Transverse colon (tissue), 4 donors: ENCODE data around the gene KLK3. TPM values are rescaled to one million over a fixed set of nuclear protein-coding genes. Genes with fewer than 3 reads are reported as not detected.

ENCODE experiments used
- DNase-seq: peaks from one replicate; pipeline ENCODE4 v3.0.0-alpha.2; 2019
- H3K27ac ChIP-seq, 4 donors: fragments of 200-600 bp; sonication (generic); 2 replicates each; pipeline ENCODE4 v1.5.1; 2016 to 2018; ENCODE audit warnings: inconsistent platforms in 4 of 4
- H3K27me3 ChIP-seq: fragments of 200-600 bp; sonication (generic); 2 replicates; pipeline ENCODE4 v1.5.1; 2017; ENCODE audit warnings: inconsistent platforms
- H3K36me3 ChIP-seq, 4 donors: fragments of 200-600 bp; sonication (generic); 2 replicates each; pipeline ENCODE4 v1.5.1; 2017 to 2019; ENCODE audit warnings: inconsistent platforms in 4 of 4
- H3K4me1 ChIP-seq, 4 donors: fragments of 200-600 bp; sonication (generic); 2 replicates each; pipeline ENCODE4 v1.5.1; 2017 to 2020; ENCODE audit warnings: inconsistent platforms in 4 of 4
- H3K4me3 ChIP-seq, 4 donors: fragments of 200-600 bp; sonication (generic); 1 replicate in 1 of 4; 2 replicates in 3 of 4; pipeline versions ENCODE4 v1.5.1 to v1.6.1; 2017 to 2019; ENCODE audit warnings: inconsistent platforms in 4 of 4
- H3K9me3 ChIP-seq, 2 donors: fragments of 200-600 bp; sonication (generic); 2 replicates each; pipeline ENCODE4 v1.5.1; 2017 to 2019; ENCODE audit warnings: inconsistent platforms in 2 of 2
- EP300 ChIP-seq: sonication (generic); formaldehyde crosslinking; IDR thresholded peaks from one replicate; pipeline ENCODE4 v1.6.1; 2017; ENCODE audit warnings: antibody characterized with exemption, low read depth
- POLR2A ChIP-seq: fragments of 450-650 bp; IDR thresholded peaks from one replicate; pipeline ENCODE4 v1.6.1; 2016; ENCODE audit warnings: antibody characterized with exemption, mild to moderate bottlenecking, moderate library complexity
- POLR2AphosphoS5 ChIP-seq, 3 donors: sonication (generic); formaldehyde crosslinking; IDR thresholded peaks; one replicate each; pipeline ENCODE4 v1.6.1; 2016; ENCODE audit warnings: antibody characterized with exemption in 3 of 3
- WGBS, 2 donors: methylation state at CpG; one replicate each; pipeline ENCODE4 v1.1.5; 2018; ENCODE audit warnings: low coverage in 1 of 2; 5-methylcytosine and 5-hydroxymethylcytosine counted together
- in situ Hi-C, 4 donors: fragments of 200-750 bp; cut with MboI; loops; one replicate each; pipeline versions ENCODE4 v1.15.0 to v1.15.1; 2017; ENCODE audit warnings: low sequenced_read_pairs in 3 of 4, low pct_ligation_motif_present in 1 of 4, low pct_unique_long_range_greater_than_20kb in 1 of 4
- intact Hi-C: fragments of 100-400 bp; cut with DNase I; formaldehyde crosslinking; loops from one replicate; pipeline ENCODE4 v1.15.1; 2023; ENCODE audit warnings: low total_unique reads
- total RNA-seq, 4 donors: library from RNA; depleted of rRNA; stranded (reverse); fragments of >200 nt; gene quantifications; one replicate each; pipeline ENCODE4 v1.1.0, GENCODE V29; 2016
- TF ChIP-seq, protein P1 (sequence below), 5 experiments: fragments of 200-600 bp in 3 of 5; fragments of 450-650 bp in 2 of 5; sonication (generic) in 3 of 5; IDR thresholded peaks; 1 replicate in 2 of 5; 2 replicates in 3 of 5; pipeline ENCODE4 v1.5.1; 2016 to 2017; ENCODE audit warnings: antibody characterized with exemption in 5 of 5, inconsistent platforms in 3 of 5, mild to moderate bottlenecking in 2 of 5, moderate library complexity in 1 of 5

KLK3 gene
- total RNA-seq, 4 donors from 2014 or later, result 2.9 to 66.9 (median 4.9) TPM

DNA sequence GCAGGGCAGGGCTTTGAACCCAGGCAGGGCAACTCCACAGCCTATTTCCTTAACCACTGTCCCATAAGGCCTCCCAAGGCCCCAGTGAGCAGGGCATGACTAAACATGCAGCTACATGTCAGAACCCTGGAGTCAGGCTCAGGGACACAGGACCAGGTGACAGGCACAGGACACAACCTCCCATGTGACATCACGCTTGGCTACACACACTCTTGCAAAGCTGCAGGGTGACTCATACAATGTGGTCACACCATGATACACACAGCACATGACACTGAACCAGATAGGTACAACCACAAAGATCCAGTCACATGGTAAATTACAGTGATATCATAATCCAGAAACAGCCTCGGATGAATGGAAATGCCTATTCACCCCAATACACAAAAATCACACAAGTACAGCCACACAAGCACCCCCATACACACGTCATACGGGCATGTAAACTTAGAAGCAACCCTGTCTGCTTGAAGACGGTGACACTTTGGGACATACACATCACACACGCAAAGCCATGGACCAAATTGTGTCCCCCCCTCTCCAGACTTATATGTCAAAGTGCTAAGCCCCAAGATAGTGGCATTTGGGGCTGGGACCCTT lies 42.0 kb downstream of the KLK3 start:
- intact Hi-C loops (no loop called here), in situ Hi-C loops (no loop called here)
- whole genome bisulfite sequencing, 2 donors, result 64% methylated on average over 6 of the region's 6 CpGs; no CpG with 5 or more reads in 1 of the 2 donors
- no peaks in the 10 kb centered on the region for H3K9me3 ChIP-seq
- no peaks in the 10 kb centered on the region for H3K36me3 ChIP-seq
- no peaks in the 10 kb centered on the region for H3K4me1 ChIP-seq
- no peak for TF ChIP-seq POLR2AphosphoS5 (IDR thresholded peaks at IDR 0.05)
- no peak for TF ChIP-seq POLR2A
- TF ChIP-seq, protein P1, sequence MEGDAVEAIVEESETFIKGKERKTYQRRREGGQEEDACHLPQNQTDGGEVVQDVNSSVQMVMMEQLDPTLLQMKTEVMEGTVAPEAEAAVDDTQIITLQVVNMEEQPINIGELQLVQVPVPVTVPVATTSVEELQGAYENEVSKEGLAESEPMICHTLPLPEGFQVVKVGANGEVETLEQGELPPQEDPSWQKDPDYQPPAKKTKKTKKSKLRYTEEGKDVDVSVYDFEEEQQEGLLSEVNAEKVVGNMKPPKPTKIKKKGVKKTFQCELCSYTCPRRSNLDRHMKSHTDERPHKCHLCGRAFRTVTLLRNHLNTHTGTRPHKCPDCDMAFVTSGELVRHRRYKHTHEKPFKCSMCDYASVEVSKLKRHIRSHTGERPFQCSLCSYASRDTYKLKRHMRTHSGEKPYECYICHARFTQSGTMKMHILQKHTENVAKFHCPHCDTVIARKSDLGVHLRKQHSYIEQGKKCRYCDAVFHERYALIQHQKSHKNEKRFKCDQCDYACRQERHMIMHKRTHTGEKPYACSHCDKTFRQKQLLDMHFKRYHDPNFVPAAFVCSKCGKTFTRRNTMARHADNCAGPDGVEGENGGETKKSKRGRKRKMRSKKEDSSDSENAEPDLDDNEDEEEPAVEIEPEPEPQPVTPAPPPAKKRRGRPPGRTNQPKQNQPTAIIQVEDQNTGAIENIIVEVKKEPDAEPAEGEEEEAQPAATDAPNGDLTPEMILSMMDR (IDR thresholded peaks at IDR 0.05), result no peak
- no peak for TF ChIP-seq EP300
- no peak overlapping the region for H3K27ac ChIP-seq
- H3K27me3 ChIP-seq, result peaks cover 8% of the 10 kb centered on the region
- no peak for DNase-seq
- H3K4me3 ChIP-seq, result no peak overlapping the region

DNA sequence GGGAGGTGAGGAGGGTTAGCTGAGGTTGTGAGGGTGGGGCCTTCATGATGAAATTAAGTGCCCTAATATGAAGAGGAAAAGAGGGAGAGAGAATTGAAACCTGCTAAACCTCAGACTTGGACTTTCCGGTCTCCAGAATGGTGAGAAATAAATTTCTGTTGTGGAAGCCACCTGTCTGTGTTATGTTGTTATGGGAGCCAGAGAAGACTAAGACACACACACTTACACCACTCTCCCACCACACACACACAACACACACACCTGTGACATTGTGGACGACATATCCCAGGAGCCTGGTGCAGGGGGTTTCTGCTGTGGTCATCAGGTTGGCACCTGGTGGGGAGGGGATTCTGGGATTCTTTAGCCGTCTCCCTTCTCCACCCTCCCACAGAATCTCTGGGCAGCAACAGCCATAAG lies 42.5 kb downstream of the KLK3 start:
- TF ChIP-seq POLR2AphosphoS5 (IDR thresholded peaks at IDR 0.05) (no peak), EP300 (no peak), POLR2A (no peak)
- TF ChIP-seq, protein P1 (IDR thresholded peaks at IDR 0.05), result no peak
- intact Hi-C loops, result no loop called here
- Histone ChIP-seq H3K4me1 (no peaks in the 10 kb centered on the region), H3K27ac (no peak overlapping the region), H3K27me3 (peaks cover 8% of the 10 kb centered on the region), H3K9me3 (no peaks in the 10 kb centered on the region), H3K4me3 (no peak overlapping the region), H3K36me3 (no peaks in the 10 kb centered on the region)
- in situ Hi-C loops, result no loop called here
- DNase-seq, result no peak
- WGBS, 2 donors, result 59 to 60% methylated on average over 1 to 3 of the region's 3 CpGs

DNA sequence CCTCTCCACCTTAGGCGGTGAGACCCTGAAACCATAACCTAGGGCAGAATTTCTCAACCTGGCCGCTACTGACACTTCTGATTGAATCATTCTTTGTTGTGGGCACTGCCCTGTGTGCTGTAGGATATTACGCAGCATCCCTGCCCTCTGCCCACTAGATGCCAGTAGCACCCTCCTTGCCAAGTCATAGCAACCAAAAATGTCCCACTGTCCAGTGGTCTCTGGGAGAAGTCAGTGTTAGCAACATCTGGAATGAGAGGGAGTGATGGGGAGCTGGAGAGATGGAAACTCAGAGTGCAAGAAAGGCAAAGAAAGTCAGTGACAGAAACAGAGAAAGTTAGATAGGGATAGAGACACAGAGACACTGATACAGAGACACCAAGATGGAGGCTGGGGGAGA lies 42.9 kb downstream of the KLK3 start:
- H3K9me3 ChIP-seq, result no peaks in the 10 kb centered on the region
- intact Hi-C loops (no loop called here), in situ Hi-C loops (no loop called here)
- peaks cover 8% of the 10 kb centered on the region for H3K27me3 ChIP-seq
- 79% methylated on average over 3 of the region's 3 CpGs; no CpG with 5 or more reads in 1 of the 2 donors for WGBS, 2 donors
- H3K4me3 ChIP-seq, result no peak overlapping the region
- H3K36me3 ChIP-seq, result no peaks in the 10 kb centered on the region
- TF ChIP-seq EP300 (no peak), POLR2AphosphoS5 (IDR thresholded peaks at IDR 0.05) (no peak), POLR2A (no peak)
- TF ChIP-seq, protein P1 (IDR thresholded peaks at IDR 0.05), result no peak
- H3K4me1 ChIP-seq, result no peaks in the 10 kb centered on the region
- no peak overlapping the region for H3K27ac ChIP-seq
- no peak for DNase-seq

DNA sequence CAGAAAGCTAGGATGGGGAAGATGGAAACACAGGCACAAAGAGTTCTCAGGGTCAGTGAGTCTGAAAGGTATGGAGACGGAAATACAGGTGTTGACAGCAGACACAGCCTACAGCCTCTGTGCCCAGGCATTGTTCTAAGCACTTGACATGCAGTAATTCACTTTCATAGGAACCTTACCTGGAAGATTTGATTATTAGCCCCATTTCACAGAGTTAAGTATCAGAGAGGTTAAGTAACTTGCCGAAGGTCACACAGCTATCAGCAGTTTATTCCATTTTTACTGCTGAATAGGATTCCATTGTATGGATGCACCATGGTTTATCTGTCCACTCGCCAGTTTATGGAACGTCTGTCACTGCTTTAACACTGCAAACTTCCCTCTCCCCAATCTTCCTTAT lies 43.3 kb downstream of the KLK3 start:
- H3K27ac ChIP-seq, result no peak overlapping the region
- H3K4me3 ChIP-seq, result no peak overlapping the region
- no peaks in the 10 kb centered on the region for H3K4me1 ChIP-seq
- H3K36me3 ChIP-seq, result no peaks in the 10 kb centered on the region
- intact Hi-C loops (no loop called here), in situ Hi-C loops (no loop called here)
- WGBS, 2 donors, result 81 to 87% methylated on average over 4 of the region's 4 CpGs
- no peak for DNase-seq
- TF ChIP-seq POLR2AphosphoS5 (IDR thresholded peaks at IDR 0.05) (no peak), POLR2A (no peak), EP300 (no peak)
- TF ChIP-seq, protein P1 (IDR thresholded peaks at IDR 0.05), result no peak
- no peaks in the 10 kb centered on the region for H3K9me3 ChIP-seq
- H3K27me3 ChIP-seq, result peaks cover 8% of the 10 kb centered on the region
